GM23338 (cell line): ENCODE measurements around the gene P2RY8. TPM values are rescaled to one million over a fixed set of nuclear protein-coding genes. Genes with fewer than 3 reads are reported as not detected.

Source experiments
- ATAC-seq: fragments of 200-7000 bp; cut with Tn5 transposase; 3 replicates; pipeline ENCODE4 v1.9.1; 2020
- DNase-seq: peaks from one replicate; pipeline ENCODE4 v3.0.0-alpha.2; 2015; ENCODE audit warnings: low spot score
- H2AFZ ChIP-seq: fragments of 200-600 bp; sonication (generic); 2 replicates; pipeline ENCODE4 v1.8.0; 2016; ENCODE audit warnings: antibody characterized with exemption, mild to moderate bottlenecking, moderate library complexity
- H3F3A ChIP-seq: fragments of 200-600 bp; sonication (generic); replicated peaks from 2 replicates; pipeline ENCODE4 v1.8.0; 2017; ENCODE audit warnings: antibody characterized with exemption, mixed run types, low read depth
- H3K27ac ChIP-seq: fragments of 200-600 bp; sonication (generic); 2 replicates; pipeline ENCODE4 v1.6.1; 2016; ENCODE audit warnings: low read depth
- H3K27me3 ChIP-seq: fragments of 200-600 bp; sonication (generic); 2 replicates; pipeline ENCODE4 v1.8.0; 2016; ENCODE audit warnings: mild to moderate bottlenecking, mixed run types, moderate library complexity; ENCODE audit not compliant: insufficient read depth
- H3K36me3 ChIP-seq: fragments of 200-600 bp; sonication (generic); 2 replicates; pipeline ENCODE4 v1.8.0; 2016; ENCODE audit warnings: mild to moderate bottlenecking; ENCODE audit not compliant: insufficient read depth
- H3K4me1 ChIP-seq: fragments of 200-600 bp; sonication (generic); 2 replicates; pipeline ENCODE4 v1.8.0; 2016; ENCODE audit warnings: mild to moderate bottlenecking, moderate library complexity; ENCODE audit not compliant: insufficient read depth
- H3K4me2 ChIP-seq: fragments of 200-600 bp; sonication (generic); 2 replicates; pipeline ENCODE4 v1.7.1; 2017; ENCODE audit warnings: mixed run types
- H3K4me3 ChIP-seq: fragments of 200-600 bp; sonication (generic); 2 replicates; pipeline ENCODE4 v1.6.1; 2016; ENCODE audit warnings: mixed run types
- H3K79me2 ChIP-seq: fragments of 200-600 bp; sonication (generic); replicated peaks from 2 replicates; pipeline ENCODE4 v1.8.0; 2017; ENCODE audit warnings: mild to moderate bottlenecking; ENCODE audit not compliant: insufficient read depth
- H3K9me2 ChIP-seq: fragments of 200-600 bp; sonication (generic); 2 replicates; pipeline ENCODE4 v1.8.0; 2017; ENCODE audit not compliant: insufficient read depth
- H4K20me1 ChIP-seq: fragments of 200-600 bp; sonication (generic); replicated peaks from 2 replicates; pipeline ENCODE4 v1.8.0; 2017; ENCODE audit warnings: mild to moderate bottlenecking; ENCODE audit not compliant: insufficient read depth
- H3K27ac Mint-ChIP-seq: 2 replicates; pipeline ENCODE4 v1.8.0; 2020; ENCODE audit warnings: inconsistent platforms, mild to moderate bottlenecking, moderate library complexity, mixed read lengths
- H3K27me3 Mint-ChIP-seq: 3 replicates; pipeline ENCODE4 v1.8.0; 2022; ENCODE audit warnings: low read depth, mild to moderate bottlenecking, moderate library complexity, mixed read lengths, inconsistent platforms; ENCODE audit not compliant: insufficient read depth, poor library complexity
- H3K36me3 Mint-ChIP-seq: 3 replicates; pipeline ENCODE4 v1.8.0; 2021; ENCODE audit warnings: low read depth, mild to moderate bottlenecking, inconsistent platforms, moderate library complexity, mixed read lengths
- H3K4me1 Mint-ChIP-seq: 3 replicates; pipeline ENCODE4 v1.8.0; 2020; ENCODE audit warnings: mild to moderate bottlenecking, inconsistent platforms, mixed read lengths
- H3K4me3 Mint-ChIP-seq: 3 replicates; pipeline ENCODE4 v1.8.0; 2021; ENCODE audit warnings: moderate library complexity, mild to moderate bottlenecking, inconsistent platforms, mixed read lengths
- H3K9me3 Mint-ChIP-seq: 3 replicates; pipeline ENCODE4 v1.8.0; 2020; ENCODE audit warnings: moderate library complexity, mild to moderate bottlenecking, inconsistent platforms, mixed read lengths
- CREB1 ChIP-seq: fragments of 250-450 bp; sonication (Bioruptor Pico); IDR thresholded peaks from 2 replicates; pipeline ENCODE4 v1.5.0; 2020; ENCODE audit warnings: low read depth, mild to moderate bottlenecking, moderate library complexity
- EZH2 ChIP-seq: fragments of 200-600 bp; sonication (generic); IDR thresholded peaks from one replicate; pipeline ENCODE4 v1.8.0; 2017; ENCODE audit warnings: antibody characterized with exemption, mild to moderate bottlenecking, low read depth; ENCODE audit not compliant: unreplicated experiment
- EZH2phosphoT487 ChIP-seq: fragments of 200-600 bp; sonication (generic); IDR thresholded peaks from one replicate; pipeline ENCODE4 v1.8.1; 2018; ENCODE audit warnings: antibody characterized with exemption; ENCODE audit not compliant: unreplicated experiment
- JUNB ChIP-seq: IDR thresholded peaks from one replicate; pipeline ENCODE4 v1.6.1; 2016; ENCODE audit warnings: antibody characterized with exemption; ENCODE audit not compliant: unreplicated experiment
- NANOG ChIP-seq: IDR thresholded peaks from 2 replicates; pipeline ENCODE4 v1.6.1; 2016; ENCODE audit warnings: antibody characterized with exemption, borderline replicate concordance
- POLR2AphosphoS5 ChIP-seq: IDR thresholded peaks from 2 replicates; pipeline ENCODE4 v1.6.1; 2016; ENCODE audit warnings: antibody characterized with exemption, low read depth
- REST ChIP-seq: IDR thresholded peaks from one replicate; pipeline ENCODE4 v1.6.1; 2018; ENCODE audit warnings: antibody characterized with exemption; ENCODE audit not compliant: unreplicated experiment
- ZNF331 ChIP-seq: fragments of 250-450 bp; sonication (Bioruptor Pico); IDR thresholded peaks from 2 replicates; pipeline ENCODE4 v1.5.0; 2020; ENCODE audit warnings: low read depth, mild to moderate bottlenecking, moderate library complexity
- ZNF462 ChIP-seq: fragments of 250-450 bp; sonication (Bioruptor Pico); IDR thresholded peaks from 2 replicates; pipeline ENCODE4 v1.5.0; 2020; ENCODE audit warnings: mild to moderate bottlenecking, moderate library complexity
- polyA plus RNA-seq: library from polyadenylated mRNA; unstranded; fragments of >200 nt; fragmentation: Nextera tagmentation; extraction: Ambion mirVana; gene quantifications from 2 replicates; pipeline ENCODE4 v1.2.1, GENCODE V29; 2016
- total RNA-seq: library from RNA; depleted of rRNA; stranded (reverse); fragments of >200 nt; shearing (Covaris generic); gene quantifications from 2 replicates; pipeline ENCODE4 v1.2.3, GENCODE V29; 2014
- TF ChIP-seq, protein P1 (sequence below): IDR thresholded peaks from 2 replicates; pipeline ENCODE4 v1.6.1; 2016; ENCODE audit warnings: antibody characterized with exemption
- TF ChIP-seq, protein P2 (sequence below), 2 experiments: fragments of 200-600 bp in 1 of 2; sonication (generic) in 1 of 2; conservative IDR thresholded peaks; 2 replicates each; pipeline versions ENCODE4 v1.5.1 to v1.6.1; 2016 to 2017; ENCODE audit warnings: antibody characterized with exemption in 2 of 2, low read depth in 2 of 2, mild to moderate bottlenecking in 2 of 2, moderate library complexity in 1 of 2

P2RY8 gene
- total and polyA plus RNA-seq, 2 experiments from 2014 or later: 0.24 TPM; not detected in 1

GRCh38 chrX:1576201-1576992 lies 39.4 kb upstream of the P2RY8 start:
- Histone ChIP-seq H3K4me3 (no peak overlapping the region), H3K4me2 (no peak overlapping the region), H3K36me3 (no peaks in the 10 kb centered on the region), H3K79me2 (no peaks in the 10 kb centered on the region), H2AFZ (no peak overlapping the region), H4K20me1 (no peaks in the 10 kb centered on the region), H3K4me1 (no peaks in the 10 kb centered on the region), H3K27ac (no peak overlapping the region), H3K27me3 (no peaks in the 10 kb centered on the region), H3F3A (no peaks in the 10 kb centered on the region), H3K9me2 (0 out of 2 replicates have a peak, but pooled peaks cover 13% of the 10 kb centered on the region)
- ATAC-seq (no peak), DNase-seq (no peak)
- no peak overlapping the region for H3K27ac Mint-ChIP-seq
- H3K27me3 Mint-ChIP-seq: no peaks in the 10 kb centered on the region
- TF ChIP-seq REST (no peak), EZH2 (no peak), POLR2AphosphoS5 (no peak), JUNB (no peak), ZNF462 (CRISPR knock-in tag) (no peak), NANOG (no peak), EZH2phosphoT487 (no peak), CREB1 (CRISPR knock-in tag) (no peak), ZNF331 (CRISPR knock-in tag) (no peak)
- TF ChIP-seq, protein P1, sequence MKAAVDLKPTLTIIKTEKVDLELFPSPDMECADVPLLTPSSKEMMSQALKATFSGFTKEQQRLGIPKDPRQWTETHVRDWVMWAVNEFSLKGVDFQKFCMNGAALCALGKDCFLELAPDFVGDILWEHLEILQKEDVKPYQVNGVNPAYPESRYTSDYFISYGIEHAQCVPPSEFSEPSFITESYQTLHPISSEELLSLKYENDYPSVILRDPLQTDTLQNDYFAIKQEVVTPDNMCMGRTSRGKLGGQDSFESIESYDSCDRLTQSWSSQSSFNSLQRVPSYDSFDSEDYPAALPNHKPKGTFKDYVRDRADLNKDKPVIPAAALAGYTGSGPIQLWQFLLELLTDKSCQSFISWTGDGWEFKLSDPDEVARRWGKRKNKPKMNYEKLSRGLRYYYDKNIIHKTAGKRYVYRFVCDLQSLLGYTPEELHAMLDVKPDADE: no peak
- TF ChIP-seq, protein P2, sequence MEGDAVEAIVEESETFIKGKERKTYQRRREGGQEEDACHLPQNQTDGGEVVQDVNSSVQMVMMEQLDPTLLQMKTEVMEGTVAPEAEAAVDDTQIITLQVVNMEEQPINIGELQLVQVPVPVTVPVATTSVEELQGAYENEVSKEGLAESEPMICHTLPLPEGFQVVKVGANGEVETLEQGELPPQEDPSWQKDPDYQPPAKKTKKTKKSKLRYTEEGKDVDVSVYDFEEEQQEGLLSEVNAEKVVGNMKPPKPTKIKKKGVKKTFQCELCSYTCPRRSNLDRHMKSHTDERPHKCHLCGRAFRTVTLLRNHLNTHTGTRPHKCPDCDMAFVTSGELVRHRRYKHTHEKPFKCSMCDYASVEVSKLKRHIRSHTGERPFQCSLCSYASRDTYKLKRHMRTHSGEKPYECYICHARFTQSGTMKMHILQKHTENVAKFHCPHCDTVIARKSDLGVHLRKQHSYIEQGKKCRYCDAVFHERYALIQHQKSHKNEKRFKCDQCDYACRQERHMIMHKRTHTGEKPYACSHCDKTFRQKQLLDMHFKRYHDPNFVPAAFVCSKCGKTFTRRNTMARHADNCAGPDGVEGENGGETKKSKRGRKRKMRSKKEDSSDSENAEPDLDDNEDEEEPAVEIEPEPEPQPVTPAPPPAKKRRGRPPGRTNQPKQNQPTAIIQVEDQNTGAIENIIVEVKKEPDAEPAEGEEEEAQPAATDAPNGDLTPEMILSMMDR (conservative IDR thresholded peaks at IDR 0.05; ENCODE audit: low read depth in 2 of 2): no peak
- peaks cover 3% of the 10 kb centered on the region; the same call in 2 of the 3 replicates for H3K36me3 Mint-ChIP-seq
- no peak overlapping the region for H3K4me3 Mint-ChIP-seq
- H3K9me3 Mint-ChIP-seq: peaks cover 49% of the 10 kb centered on the region
- no peaks in the 10 kb centered on the region for H3K4me1 Mint-ChIP-seq
